Measurements from ENCODE around the gene SMARCD1.

SMARCD1 gene

DNA sequence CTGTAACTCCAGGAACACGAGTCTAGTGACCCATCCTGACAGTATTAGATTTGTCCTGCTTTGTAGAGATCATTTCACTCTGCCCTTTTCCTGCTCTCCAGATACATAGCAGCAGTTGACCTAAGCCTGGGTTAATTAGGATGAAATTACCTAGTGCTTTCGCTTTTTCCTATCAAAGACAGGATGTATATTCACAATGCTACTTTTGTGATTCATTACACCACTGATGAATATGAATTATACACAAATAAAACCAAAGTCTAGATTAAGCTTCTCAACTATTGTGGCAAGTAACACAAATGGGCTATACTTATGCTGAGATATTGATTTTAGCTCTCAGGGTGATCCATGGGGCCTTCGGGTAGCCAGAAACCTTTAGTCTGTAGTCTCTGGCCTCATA, 64.2 kb downstream of the SMARCD1 start:
- Histone ChIP-seq H3K9me3 (ENCODE audit: insufficient read depth, low read length) (no peaks in the 10 kb centered on the region), H3K4me1 (ENCODE audit: insufficient read depth, insufficient read length) (no peaks in the 10 kb centered on the region), H3K9ac (ENCODE audit: insufficient read length, low read depth) (no peak overlapping the region), H3K27me3 (ENCODE audit: insufficient read depth, insufficient read length) (no peaks in the 10 kb centered on the region), H3K4me3 (ENCODE audit: insufficient read length, low read depth) (no peak overlapping the region), H3K36me3 (ENCODE audit: insufficient read depth, insufficient read length, low read length) (peaks cover 18% of the 10 kb centered on the region)
- no peak for DNase-seq (ENCODE audit: low read depth, low spot score)
- no peak for TF ChIP-seq ZNF274 (IDR thresholded peaks at IDR 0.05; ENCODE audit: low read depth, low read length)
- TF ChIP-seq SUZ12 (IDR thresholded peaks at IDR 0.05; ENCODE audit: extremely low read depth, insufficient read depth, insufficient read length): no peak
- no peak for TF ChIP-seq YY1 (IDR thresholded peaks at IDR 0.05; ENCODE audit: insufficient read depth, insufficient read length)
